Activated naive CD4-positive, alpha-beta T cell treated with anti-CD3 and anti-CD28 coated beads, Interleukin-2, amount 10 ng/mL, durations not matched to agents 7 days and 5 days (primary cell): ENCODE results near the gene LRRC3.
"Not testable (repeated sequence)": the region's sequence is repeated elsewhere in the genome, so short reads cannot be mapped to it uniquely, and the experiment has no call there.

Experiments
- CTCF ChIA-PET: fragments of 350-600 bp; sonication (Branson Sonifier 250); formaldehyde crosslinking; loops from one replicate; lab custom pipeline; 2021; ENCODE audit warnings: antibody characterized with exemption; lab: Charles Lee
- DNase-seq: peaks from one replicate; pipeline ENCODE4 v3.0.0-alpha.2; 2020
- H3K27ac Mint-ChIP-seq: one replicate; pipeline ENCODE4 v1.8.0; 2021; ENCODE audit warnings: mild to moderate bottlenecking, moderate library complexity, mixed read lengths
- H3K27me3 Mint-ChIP-seq: one replicate; pipeline ENCODE4 v1.8.0; 2021; ENCODE audit warnings: mild to moderate bottlenecking, mixed read lengths
- H3K36me3 Mint-ChIP-seq: one replicate; pipeline ENCODE4 v1.8.0; 2021; ENCODE audit warnings: mixed read lengths
- H3K4me1 Mint-ChIP-seq: one replicate; pipeline ENCODE4 v1.8.0; 2021; ENCODE audit warnings: mixed read lengths
- H3K4me3 Mint-ChIP-seq: one replicate; pipeline ENCODE4 v1.8.0; 2021; ENCODE audit warnings: mild to moderate bottlenecking, moderate library complexity, mixed read lengths
- H3K9me3 Mint-ChIP-seq: one replicate; pipeline ENCODE4 v1.8.0; 2021; ENCODE audit warnings: mixed read lengths

The LRRC3 gene

DNA sequence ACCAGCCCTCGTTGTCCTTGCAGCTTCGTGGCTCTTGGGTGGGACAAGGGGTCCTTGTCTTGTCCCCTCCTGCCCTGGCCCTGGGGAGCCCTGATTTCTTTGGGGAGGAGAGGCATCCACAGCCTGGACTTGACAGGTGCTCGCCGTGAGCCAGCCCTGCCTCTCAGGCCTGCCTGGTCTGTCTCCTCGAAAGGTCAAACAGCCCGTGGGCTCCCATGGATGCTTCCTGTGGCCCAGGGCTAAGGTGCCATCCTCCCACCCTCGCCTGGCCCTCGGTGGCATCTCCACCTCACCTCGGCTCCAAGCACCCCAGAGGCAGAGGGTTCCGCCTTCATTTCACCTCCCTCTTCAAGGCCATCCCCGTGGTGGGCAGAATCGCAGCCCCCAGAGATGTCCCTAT, 9.0 kb downstream of the LRRC3 start:
- CTCF ChIA-PET = interaction anchor here (0.7 kb wide), 1 partner anchor 16 kb away, joined by 3 read pairs; no protein-coding TSS in a partner anchor
- DNase-seq = no peak
- no peak overlapping the region for H3K27ac Mint-ChIP-seq
- H3K4me1 Mint-ChIP-seq = no peaks in the 10 kb centered on the region
- H3K27me3 Mint-ChIP-seq = peaks cover 6% of the 10 kb centered on the region
- H3K4me3 Mint-ChIP-seq = no peak overlapping the region
- no peaks in the 10 kb centered on the region for H3K36me3 Mint-ChIP-seq
- H3K9me3 Mint-ChIP-seq = peaks cover 3% of the 10 kb centered on the region

- H3K27me3 Mint-ChIP-seq = peaks cover 13% of the 10 kb centered on the region
- H3K9me3 Mint-ChIP-seq = peaks cover 3% of the 10 kb centered on the region
- H3K4me1 Mint-ChIP-seq = no peaks in the 10 kb centered on the region
- no peak overlapping the region for H3K4me3 Mint-ChIP-seq
- no peak for DNase-seq
- no peaks in the 10 kb centered on the region for H3K36me3 Mint-ChIP-seq
- CTCF ChIA-PET = no interaction called here
- no peak overlapping the region for H3K27ac Mint-ChIP-seq
These were observed 11.1 kb downstream of the LRRC3 start for GRCh38 chr21:44466351-44466954.

DNA sequence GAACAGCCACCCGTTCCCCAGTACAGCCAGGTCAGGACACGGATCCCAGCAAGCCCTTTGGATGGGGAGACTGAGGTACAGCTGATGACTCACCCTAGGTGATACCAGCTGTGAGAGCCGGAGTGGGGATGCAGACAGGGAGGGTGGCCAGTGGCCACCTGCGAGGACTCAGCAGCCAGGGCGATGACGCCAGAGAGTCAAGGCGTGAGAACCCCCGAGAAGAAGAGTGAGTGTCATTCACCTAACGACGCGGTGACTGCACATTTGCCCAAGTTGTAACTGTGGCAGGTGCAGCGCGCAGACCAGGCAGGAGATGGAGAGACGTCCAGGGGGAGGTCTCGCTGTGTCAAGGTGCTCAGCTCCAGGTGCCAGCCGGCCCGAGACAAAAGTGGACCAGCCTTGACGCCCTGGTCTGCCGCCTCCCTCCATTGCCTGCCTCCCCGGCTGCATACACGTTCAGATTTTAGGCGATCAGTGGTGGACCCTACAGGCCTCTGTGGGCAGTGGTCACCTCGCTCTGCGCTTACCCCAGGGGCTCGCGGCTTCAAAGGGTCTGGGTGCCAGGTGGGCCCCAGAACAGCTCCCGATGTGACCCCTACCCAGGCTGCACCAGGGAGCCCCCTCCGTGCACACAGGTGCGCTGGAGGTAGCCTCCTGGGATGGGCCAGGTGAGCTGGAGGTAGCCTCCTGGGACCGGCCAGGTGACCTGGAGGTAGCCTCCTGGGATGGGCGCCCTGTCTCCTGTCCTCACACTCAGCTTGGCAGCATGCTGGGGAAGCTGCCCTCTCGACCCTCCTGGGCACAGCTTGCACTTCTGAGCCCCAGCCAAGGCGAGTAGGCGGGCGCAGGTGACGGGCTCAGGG, 11.9 kb downstream of the LRRC3 start:
- H3K27me3 Mint-ChIP-seq = peaks cover 13% of the 10 kb centered on the region
- H3K9me3 Mint-ChIP-seq = peaks cover 3% of the 10 kb centered on the region
- CTCF ChIA-PET = no interaction called here
- no peak for DNase-seq
- H3K36me3 Mint-ChIP-seq = no peaks in the 10 kb centered on the region
- no peak overlapping the region for H3K4me3 Mint-ChIP-seq
- H3K4me1 Mint-ChIP-seq = no peaks in the 10 kb centered on the region
- no peak overlapping the region for H3K27ac Mint-ChIP-seq

DNA sequence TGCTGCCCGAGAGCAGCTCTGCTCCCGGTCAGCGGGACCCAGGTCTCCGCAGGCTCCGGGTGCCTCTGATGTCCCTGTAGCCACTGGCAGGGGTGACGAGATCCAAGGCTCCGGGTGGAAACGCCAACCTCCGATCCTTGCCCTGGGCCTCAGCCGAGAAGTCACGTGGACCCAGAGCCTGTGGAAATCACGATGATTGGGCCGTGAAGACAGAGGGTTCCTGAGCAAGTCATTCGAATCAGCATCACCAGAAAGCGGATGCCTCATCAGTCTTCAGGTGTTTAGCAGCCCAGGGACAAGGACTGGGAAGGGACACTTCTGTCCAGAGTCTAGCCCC, 12.5 kb downstream of the LRRC3 start:
- Mint-ChIP-seq H3K27me3 (peaks cover 13% of the 10 kb centered on the region), H3K9me3 (peaks cover 3% of the 10 kb centered on the region), H3K4me3 (no peak overlapping the region), H3K36me3 (no peaks in the 10 kb centered on the region), H3K27ac (no peak overlapping the region), H3K4me1 (no peaks in the 10 kb centered on the region)
- CTCF ChIA-PET = no interaction called here
- no peak for DNase-seq

- no peak overlapping the region for H3K27ac Mint-ChIP-seq
- H3K9me3 Mint-ChIP-seq = no peaks in the 10 kb centered on the region
- no peaks in the 10 kb centered on the region for H3K4me1 Mint-ChIP-seq
- no peaks in the 10 kb centered on the region for H3K36me3 Mint-ChIP-seq
- CTCF ChIA-PET = no interaction called here
- H3K27me3 Mint-ChIP-seq = peaks cover 13% of the 10 kb centered on the region
- no peak overlapping the region for H3K4me3 Mint-ChIP-seq
- DNase-seq = no peak
These were observed 16.0 kb downstream of the LRRC3 start for GRCh38 chr21:44471341-44471740.

GRCh38 chr21:44471996-44472395, 16.7 kb downstream of the LRRC3 start:
- Mint-ChIP-seq H3K27ac (no peak overlapping the region), H3K4me3 (no peak overlapping the region), H3K4me1 (no peaks in the 10 kb centered on the region), H3K9me3 (no peaks in the 10 kb centered on the region), H3K27me3 (peaks cover 6% of the 10 kb centered on the region), H3K36me3 (no peaks in the 10 kb centered on the region)
- CTCF ChIA-PET = no interaction called here
- DNase-seq = no peak

- CTCF ChIA-PET = no interaction called here
- Mint-ChIP-seq H3K4me1 (no peaks in the 10 kb centered on the region), H3K36me3 (no peaks in the 10 kb centered on the region), H3K4me3 (no peak overlapping the region), H3K27me3 (peaks cover 6% of the 10 kb centered on the region), H3K9me3 (no peaks in the 10 kb centered on the region), H3K27ac (no peak overlapping the region)
- no peak for DNase-seq
These were observed 18.7 kb downstream of the LRRC3 start for GRCh38 chr21:44473915-44474555.

DNA sequence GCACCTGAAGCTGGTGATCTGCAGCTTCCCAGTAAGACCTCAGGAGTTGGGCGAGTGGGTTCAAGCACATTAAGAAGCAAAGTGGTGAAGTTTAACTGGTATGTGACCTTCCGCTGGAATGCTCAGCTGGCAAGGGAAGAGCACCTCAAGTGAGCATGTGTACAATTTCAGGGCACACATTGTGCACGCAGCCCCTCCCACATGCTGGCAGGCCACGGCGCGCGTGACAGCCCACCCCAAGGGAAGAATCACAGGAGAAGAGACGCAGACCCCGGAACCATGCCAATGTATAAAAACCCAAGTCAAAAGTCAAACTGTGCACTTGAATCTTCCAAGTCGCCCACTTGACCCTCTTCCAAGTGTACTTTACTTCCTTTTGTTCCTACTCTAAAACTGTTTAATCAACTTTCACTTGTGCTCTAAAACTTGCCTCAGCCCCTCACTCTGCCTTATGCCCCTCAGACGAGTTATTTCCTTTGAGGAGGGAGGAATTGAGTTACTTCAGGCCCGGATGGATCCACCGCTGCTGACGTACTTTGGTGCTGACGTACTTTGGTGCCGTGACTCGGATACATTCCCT, 20.0 kb downstream of the LRRC3 start:
- no peak for DNase-seq
- CTCF ChIA-PET = no interaction called here
- H3K27me3 Mint-ChIP-seq = peaks cover 10% of the 10 kb centered on the region
- H3K9me3 Mint-ChIP-seq = no peaks in the 10 kb centered on the region
- no peak overlapping the region for H3K27ac Mint-ChIP-seq
- H3K4me1 Mint-ChIP-seq = no peaks in the 10 kb centered on the region
- no peak overlapping the region for H3K4me3 Mint-ChIP-seq
- no peaks in the 10 kb centered on the region for H3K36me3 Mint-ChIP-seq

DNA sequence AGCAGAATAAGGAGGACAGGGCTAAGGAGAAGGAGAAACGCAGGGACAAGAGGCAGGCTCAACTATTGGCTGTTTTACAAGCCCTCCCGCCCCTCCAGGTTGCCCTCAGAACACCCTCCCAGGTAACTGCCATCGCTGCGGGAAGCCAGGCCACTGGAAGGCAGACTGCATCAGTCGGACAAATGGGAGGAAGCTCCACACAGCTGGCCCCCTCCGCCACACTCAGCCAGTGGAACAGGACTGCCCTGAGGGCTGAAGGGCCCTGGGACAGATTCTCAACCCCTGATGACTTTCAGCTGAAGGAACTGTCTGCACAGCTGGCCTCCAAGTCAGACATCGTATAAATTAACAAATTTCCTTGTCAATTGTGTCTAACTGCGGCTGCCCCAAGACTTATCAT, 21.8 kb downstream of the LRRC3 start:
- Mint-ChIP-seq H3K9me3 (no peaks in the 10 kb centered on the region), H3K36me3 (no peaks in the 10 kb centered on the region), H3K4me3 (no peak overlapping the region), H3K4me1 (no peaks in the 10 kb centered on the region), H3K27me3 (peaks cover 3% of the 10 kb centered on the region), H3K27ac (no peak overlapping the region)
- no peak for DNase-seq
- CTCF ChIA-PET = interaction anchor here (1.2 kb wide), 1 partner anchor 178 kb away, joined by 3 read pairs; no protein-coding TSS in a partner anchor

DNA sequence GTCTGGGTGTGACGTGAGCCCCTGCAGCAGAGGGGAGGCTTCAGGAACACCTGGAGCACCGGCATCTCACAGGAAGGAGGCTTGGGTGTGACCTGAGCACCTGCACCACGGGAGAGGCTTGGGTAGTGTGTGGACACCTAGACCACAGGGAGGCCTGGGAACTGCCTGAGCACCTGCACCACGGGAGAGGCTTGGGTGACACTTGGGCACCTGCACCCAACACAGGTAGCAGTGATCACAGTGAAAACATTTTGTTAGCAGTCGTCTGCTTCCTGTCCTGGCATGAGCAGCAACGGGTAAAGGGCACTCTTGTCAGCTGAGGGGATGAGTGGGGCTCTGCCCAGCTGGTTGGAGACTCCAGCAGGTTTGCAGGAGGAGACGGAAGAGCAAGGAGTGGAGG, 22.4 kb downstream of the LRRC3 start:
- H3K36me3 Mint-ChIP-seq = no peaks in the 10 kb centered on the region
- H3K4me1 Mint-ChIP-seq = no peaks in the 10 kb centered on the region
- no peaks in the 10 kb centered on the region for H3K9me3 Mint-ChIP-seq
- no peak overlapping the region for H3K4me3 Mint-ChIP-seq
- CTCF ChIA-PET = interaction anchor here (0.8 kb wide), 1 partner anchor 180 kb away, joined by 3 read pairs; no protein-coding TSS in a partner anchor
- peaks cover 4% of the 10 kb centered on the region for H3K27me3 Mint-ChIP-seq
- no peak for DNase-seq
- H3K27ac Mint-ChIP-seq = no peak overlapping the region

- H3K4me1 Mint-ChIP-seq = no peaks in the 10 kb centered on the region
These were observed 23.0 kb downstream of the LRRC3 start for GRCh38 chr21:44478124-44478800.

GRCh38 chr21:44478801-44479167, 23.5 kb downstream of the LRRC3 start:
- no peak for DNase-seq
- CTCF ChIA-PET = interaction anchor here (0.8 kb wide), 1 partner anchor 10 kb away, joined by 3 read pairs; no protein-coding TSS in a partner anchor
- Mint-ChIP-seq H3K36me3 (no peaks in the 10 kb centered on the region), H3K4me3 (no peak overlapping the region), H3K9me3 (no peaks in the 10 kb centered on the region), H3K27me3 (peaks cover 14% of the 10 kb centered on the region), H3K27ac (no peak overlapping the region), H3K4me1 (no peaks in the 10 kb centered on the region)

More at GRCh38 chr21:44478124-44478800, 23.0 kb downstream of the LRRC3 start:
- Mint-ChIP-seq H3K4me3 (no peak overlapping the region), H3K27ac (no peak overlapping the region), H3K36me3 (no peaks in the 10 kb centered on the region), H3K9me3 (no peaks in the 10 kb centered on the region), H3K27me3 (peaks cover 9% of the 10 kb centered on the region)
- CTCF ChIA-PET = interaction anchor here (0.8 kb wide), 1 partner anchor 181 kb away, joined by 3 read pairs; no protein-coding TSS in a partner anchor
- no peak for DNase-seq

GRCh38 chr21:44479556-44480199, 24.4 kb downstream of the LRRC3 start:
- CTCF ChIA-PET = interaction anchor here (0.8 to 1.3 kb wide), 6 partner anchors 9 to 176 kb away, joined by 3 to 4 read pairs (median 4); no protein-coding TSS in a partner anchor
- peak; percentile 65 for DNase-seq
- not testable (repeated sequence) for H3K9me3 Mint-ChIP-seq

More at GRCh38 chr21:44479556-44480199, 24.4 kb downstream of the LRRC3 start:
- H3K27ac Mint-ChIP-seq, H3K36me3 Mint-ChIP-seq, H3K4me1 Mint-ChIP-seq, H3K4me3 Mint-ChIP-seq: not testable (repeated sequence)
- peaks cover 22% of the 10 kb centered on the region for H3K27me3 Mint-ChIP-seq
